ENCODE measurements around the gene NTRK3.

Gene NTRK3

GRCh38 chr15:88057836-88058235 lies 198.7 kb downstream of the NTRK3 start:
- TF ChIP-seq CTCF (IDR thresholded peaks at IDR 0.05; ENCODE audit: poor library complexity, severe bottlenecking) = no peak
- H3K4me1 ChIP-seq (ENCODE audit: insufficient read depth, poor library complexity, severe bottlenecking) = no peaks in the 10 kb centered on the region
- no peak overlapping the region for H3K4me3 ChIP-seq (ENCODE audit: severe bottlenecking)
- H3K9me3 ChIP-seq (ENCODE audit: severe bottlenecking) = no peaks in the 10 kb centered on the region
- DNase-seq (ENCODE audit: low spot score) = no peak
- no peaks in the 10 kb centered on the region for H3K36me3 ChIP-seq (ENCODE audit: low read depth)
- H3K27me3 ChIP-seq (ENCODE audit: insufficient read depth, poor library complexity, severe bottlenecking) = no peaks in the 10 kb centered on the region
- H3K27ac ChIP-seq (ENCODE audit: poor library complexity, severe bottlenecking) = no peak overlapping the region
- no peak for ATAC-seq (ENCODE audit: low read depth)

- no peak for TF ChIP-seq CTCF (IDR thresholded peaks at IDR 0.05; ENCODE audit: poor library complexity, severe bottlenecking)
- Histone ChIP-seq H3K4me3 (ENCODE audit: severe bottlenecking) (no peak overlapping the region), H3K9me3 (ENCODE audit: severe bottlenecking) (no peaks in the 10 kb centered on the region), H3K27me3 (ENCODE audit: insufficient read depth, poor library complexity, severe bottlenecking) (peaks cover 3% of the 10 kb centered on the region), H3K36me3 (ENCODE audit: low read depth) (no peaks in the 10 kb centered on the region), H3K4me1 (ENCODE audit: insufficient read depth, poor library complexity, severe bottlenecking) (no peaks in the 10 kb centered on the region), H3K27ac (ENCODE audit: poor library complexity, severe bottlenecking) (no peak overlapping the region)
- ATAC-seq (ENCODE audit: low read depth) (no peak), DNase-seq (ENCODE audit: low spot score) (no peak)
These were observed 207.0 kb downstream of the NTRK3 start for GRCh38 chr15:88049506-88049905.

- no peaks in the 10 kb centered on the region for H3K36me3 ChIP-seq (ENCODE audit: low read depth)
- no peak overlapping the region for H3K27ac ChIP-seq (ENCODE audit: poor library complexity, severe bottlenecking)
- no peak for TF ChIP-seq CTCF (IDR thresholded peaks at IDR 0.05; ENCODE audit: poor library complexity, severe bottlenecking)
- no peaks in the 10 kb centered on the region for H3K9me3 ChIP-seq (ENCODE audit: severe bottlenecking)
- H3K4me1 ChIP-seq (ENCODE audit: insufficient read depth, poor library complexity, severe bottlenecking) = no peaks in the 10 kb centered on the region
- no peak overlapping the region for H3K4me3 ChIP-seq (ENCODE audit: severe bottlenecking)
- no peak for DNase-seq (ENCODE audit: low spot score)
- no peak for ATAC-seq (ENCODE audit: low read depth)
- peaks cover 3% of the 10 kb centered on the region for H3K27me3 ChIP-seq (ENCODE audit: insufficient read depth, poor library complexity, severe bottlenecking)
These were observed 207.8 kb downstream of the NTRK3 start for GRCh38 chr15:88048755-88049154.

GRCh38 chr15:88048237-88048636 lies 208.3 kb downstream of the NTRK3 start:
- Histone ChIP-seq H3K27me3 (ENCODE audit: insufficient read depth, poor library complexity, severe bottlenecking) (peaks cover 3% of the 10 kb centered on the region), H3K36me3 (ENCODE audit: low read depth) (no peaks in the 10 kb centered on the region), H3K27ac (ENCODE audit: poor library complexity, severe bottlenecking) (no peak overlapping the region), H3K9me3 (ENCODE audit: severe bottlenecking) (no peaks in the 10 kb centered on the region), H3K4me1 (ENCODE audit: insufficient read depth, poor library complexity, severe bottlenecking) (no peaks in the 10 kb centered on the region), H3K4me3 (ENCODE audit: severe bottlenecking) (no peak overlapping the region)
- DNase-seq (ENCODE audit: low spot score) (no peak), ATAC-seq (ENCODE audit: low read depth) (no peak)
- no peak for TF ChIP-seq CTCF (IDR thresholded peaks at IDR 0.05; ENCODE audit: poor library complexity, severe bottlenecking)

- H3K4me3 ChIP-seq (ENCODE audit: severe bottlenecking) = no peak overlapping the region
- no peak overlapping the region for H3K27ac ChIP-seq (ENCODE audit: poor library complexity, severe bottlenecking)
- no peaks in the 10 kb centered on the region for H3K4me1 ChIP-seq (ENCODE audit: insufficient read depth, poor library complexity, severe bottlenecking)
- H3K27me3 ChIP-seq (ENCODE audit: insufficient read depth, poor library complexity, severe bottlenecking) = peaks cover 3% of the 10 kb centered on the region
- TF ChIP-seq CTCF (IDR thresholded peaks at IDR 0.05; ENCODE audit: poor library complexity, severe bottlenecking) = no peak
- H3K36me3 ChIP-seq (ENCODE audit: low read depth) = no peaks in the 10 kb centered on the region
- ATAC-seq (ENCODE audit: low read depth) (no peak), DNase-seq (ENCODE audit: low spot score) (no peak)
- no peaks in the 10 kb centered on the region for H3K9me3 ChIP-seq (ENCODE audit: severe bottlenecking)
These were observed 209.9 kb downstream of the NTRK3 start for GRCh38 chr15:88046576-88047129.

All from RWPE2 (cell line).